ENCODE measurements around the gene DNHD1.

The DNHD1 gene

DNA sequence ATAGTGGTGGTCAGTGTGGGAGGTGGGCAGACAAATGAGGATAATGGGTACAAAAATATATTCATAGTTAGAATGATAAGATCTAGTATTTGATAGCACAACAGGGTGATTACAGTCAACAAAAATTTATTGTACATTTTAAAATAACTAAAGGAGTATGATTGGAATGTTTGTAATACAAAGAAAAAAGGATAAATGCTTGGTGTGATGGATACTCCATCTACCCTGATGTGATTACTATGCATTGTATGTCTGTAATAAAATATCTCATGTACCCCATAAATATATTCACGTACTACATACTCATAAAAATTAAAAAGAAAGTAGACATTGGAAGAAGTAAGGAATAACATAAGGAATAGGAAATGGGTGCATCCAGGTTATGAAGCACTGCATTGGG is 90.9 kb downstream of the DNHD1 start:
- no peak for DNase-seq (ENCODE audit: low read depth in 2 of 2)

DNA sequence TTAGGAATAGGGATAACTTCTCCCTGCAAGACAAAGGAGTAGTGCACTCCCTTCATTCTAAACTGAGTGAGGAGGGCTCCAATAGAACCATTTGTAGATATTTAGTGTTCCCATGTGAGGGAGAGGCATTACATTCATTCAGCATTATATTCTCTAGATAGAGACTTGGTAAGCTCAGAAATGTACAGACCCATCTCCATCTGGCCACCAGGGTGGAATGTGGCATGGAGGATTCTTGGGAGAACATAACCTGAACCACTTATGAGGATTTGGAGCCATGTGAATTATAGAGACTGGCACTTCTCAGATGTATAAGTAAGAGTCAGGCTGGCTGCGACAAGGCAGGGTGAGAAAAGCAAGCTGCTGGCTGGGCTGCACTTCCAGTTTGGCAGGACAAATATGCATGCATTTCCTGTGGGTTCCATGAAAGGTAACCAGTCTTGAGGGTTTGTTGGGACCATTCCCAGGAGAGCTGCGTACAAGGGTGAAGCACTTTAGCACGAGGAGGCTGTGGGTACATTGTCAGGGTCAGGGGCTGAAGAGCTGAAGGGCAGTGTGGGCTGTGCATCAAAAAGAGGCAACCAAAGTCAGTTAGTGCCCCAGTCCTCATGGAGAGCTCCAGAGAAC is 97.2 kb downstream of the DNHD1 start:
- DNase-seq (ENCODE audit: low read depth in 2 of 2) = no peak

DNA sequence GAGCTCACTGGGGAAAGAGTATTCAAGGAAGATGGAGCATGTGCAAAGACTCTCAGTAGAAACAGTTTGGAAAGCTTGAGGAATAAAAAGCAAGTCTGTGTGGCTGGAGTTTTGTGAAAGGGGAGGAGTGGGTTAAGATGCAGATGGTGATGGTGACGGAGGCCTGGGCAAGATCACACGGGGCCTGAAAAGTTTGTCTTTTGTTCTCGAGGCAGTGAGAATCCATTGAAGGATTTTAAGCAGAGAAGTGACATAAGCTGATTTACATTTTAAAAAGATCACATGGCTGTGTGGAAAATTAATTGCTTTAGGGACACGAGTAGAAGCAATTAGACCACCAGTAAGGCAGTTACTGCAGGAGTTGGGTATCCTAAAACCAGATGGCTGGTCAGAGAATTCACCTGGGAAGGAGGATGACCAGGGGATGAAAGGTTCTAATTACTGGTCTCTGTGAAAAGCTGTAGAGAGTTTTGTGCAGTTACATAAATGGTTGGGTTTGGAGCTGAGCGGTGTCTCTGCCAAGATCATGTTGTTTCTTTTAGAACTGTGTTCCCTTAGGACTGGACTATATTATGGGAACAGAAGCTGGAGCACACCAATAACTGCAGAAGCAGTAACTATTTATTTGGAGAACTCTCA is 99.3 kb downstream of the DNHD1 start:
- no peak for DNase-seq (ENCODE audit: low read depth in 2 of 2)

DNA sequence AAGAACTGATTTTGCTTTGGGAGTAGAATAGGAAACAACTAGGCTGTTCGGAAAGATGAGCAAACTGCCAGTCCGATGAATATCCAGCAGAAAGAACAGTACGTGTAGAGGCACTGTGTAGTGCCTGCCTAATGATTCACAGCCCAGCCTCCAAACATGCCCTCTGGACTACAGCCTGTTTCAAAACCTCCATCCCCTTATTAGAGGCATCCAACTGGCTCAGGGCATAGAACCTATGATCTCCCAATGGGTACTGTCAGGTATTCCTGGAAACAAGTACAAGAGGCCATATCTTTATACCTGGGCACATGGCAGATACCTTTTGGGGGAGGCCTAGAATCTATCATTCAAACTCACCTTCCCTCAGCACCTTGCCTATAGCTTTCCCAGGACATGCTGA is 101.5 kb downstream of the DNHD1 start:
- DNase-seq (ENCODE audit: low read depth in 2 of 2) = no peak

- no peak for DNase-seq (ENCODE audit: low read depth in 2 of 2)
Observed at GRCh38 chr11:6599449-6599848, 102.4 kb downstream of the DNHD1 start.

GRCh38 chr11:6599881-6600390 is 102.9 kb downstream of the DNHD1 start:
- DNase-seq (ENCODE audit: low read depth in 2 of 2) = no peak

DNA sequence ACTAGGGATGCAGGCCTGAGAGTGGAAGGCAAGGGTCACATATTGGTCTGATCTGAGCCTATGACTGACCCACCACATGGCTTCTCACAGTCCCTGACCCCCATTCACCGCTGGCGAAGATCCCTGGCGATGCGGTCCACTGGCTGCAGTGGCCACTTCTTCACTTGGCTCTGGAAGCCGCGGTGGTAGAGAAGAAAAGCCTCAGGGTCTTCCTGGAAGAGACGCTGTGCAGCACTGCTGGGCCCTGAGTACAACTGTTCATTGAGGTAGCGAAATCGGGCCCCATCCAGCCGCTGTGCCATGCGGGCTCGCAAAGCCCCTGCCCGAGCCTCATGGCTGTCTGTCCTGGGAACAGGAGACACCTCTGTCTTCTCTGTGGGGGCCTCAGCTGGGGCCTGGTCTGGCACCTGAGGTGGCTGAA is 104.0 kb downstream of the DNHD1 start:
- no peak for DNase-seq (ENCODE audit: low read depth in 2 of 2)

- no peak for DNase-seq (ENCODE audit: low read depth in 2 of 2)
Observed at GRCh38 chr11:6602096-6602940, 105.2 kb downstream of the DNHD1 start.

- DNase-seq (ENCODE audit: low read depth in 2 of 2) = peak; percentile 76
Observed at GRCh38 chr11:6603287-6604080, 106.4 kb downstream of the DNHD1 start, which contains the start of the genes ILK and RRP8. TSS of gene ILK (plus strand) at chr11:6603774. CDS start at chr11:6604272, 498 bp downstream. TSS of gene RRP8 (minus strand) at chr11:6603616. CDS start at chr11:6603502, 114 bp downstream.

GRCh38 chr11:6604081-6604626 is 107.1 kb downstream of the DNHD1 start:
- DNase-seq (ENCODE audit: low read depth in 2 of 2) = no peak

DNA sequence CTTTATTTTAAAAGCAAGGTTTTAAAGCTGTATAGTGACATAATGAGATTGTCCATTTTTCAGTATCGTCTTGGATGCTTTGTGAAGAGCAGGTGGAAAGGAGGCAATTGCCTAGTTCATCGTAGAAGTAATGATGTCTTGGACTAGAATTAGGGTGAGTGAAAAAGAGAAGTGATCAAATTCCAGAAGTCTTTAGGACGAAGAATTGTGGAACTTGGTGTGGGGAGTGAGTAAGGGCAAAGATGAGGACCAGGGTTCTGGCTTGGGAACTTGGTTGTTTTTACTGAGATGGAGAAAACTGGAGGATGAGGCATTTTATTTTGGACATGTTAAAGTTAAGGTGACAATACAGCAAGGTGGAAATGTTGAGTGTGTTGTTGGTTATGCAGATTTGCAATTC is 107.7 kb downstream of the DNHD1 start:
- DNase-seq (ENCODE audit: low read depth in 2 of 2) = no peak

DNA sequence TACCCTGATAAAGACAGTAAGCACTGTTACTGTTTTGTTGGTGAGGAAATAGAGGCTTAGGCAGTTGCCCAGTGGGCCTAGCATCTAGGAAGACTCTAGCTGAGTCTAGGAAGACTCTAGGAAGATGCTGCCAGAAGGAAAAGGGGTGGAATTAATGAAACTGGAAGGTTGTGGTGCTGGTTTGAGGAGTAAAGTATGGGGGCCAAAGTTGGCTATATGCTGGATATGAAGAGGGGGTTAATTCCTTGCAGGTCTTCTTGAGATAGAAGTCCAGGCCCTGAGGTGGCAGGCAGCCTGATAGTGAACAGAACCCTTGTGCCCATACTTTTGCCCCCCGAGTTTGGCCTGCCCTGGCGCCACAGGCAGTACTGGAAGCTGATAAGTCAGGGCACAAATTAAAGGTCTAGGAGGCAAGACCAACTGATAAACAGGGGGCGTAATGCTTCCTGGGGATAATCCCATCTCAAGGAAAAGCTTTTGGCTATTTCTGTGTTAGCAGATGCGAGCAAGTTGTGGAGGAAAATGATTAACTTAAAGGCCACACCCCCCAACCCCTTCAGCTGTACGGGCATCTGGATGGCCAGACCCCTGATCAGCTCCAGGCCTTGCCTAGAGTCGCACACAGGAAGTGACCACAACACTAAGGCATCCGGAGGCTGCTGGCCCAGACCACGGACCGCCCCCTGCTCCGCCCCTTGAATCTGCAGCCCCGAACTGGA is 109.5 kb downstream of the DNHD1 start:
- no peak for DNase-seq (ENCODE audit: low read depth in 2 of 2)

DNA sequence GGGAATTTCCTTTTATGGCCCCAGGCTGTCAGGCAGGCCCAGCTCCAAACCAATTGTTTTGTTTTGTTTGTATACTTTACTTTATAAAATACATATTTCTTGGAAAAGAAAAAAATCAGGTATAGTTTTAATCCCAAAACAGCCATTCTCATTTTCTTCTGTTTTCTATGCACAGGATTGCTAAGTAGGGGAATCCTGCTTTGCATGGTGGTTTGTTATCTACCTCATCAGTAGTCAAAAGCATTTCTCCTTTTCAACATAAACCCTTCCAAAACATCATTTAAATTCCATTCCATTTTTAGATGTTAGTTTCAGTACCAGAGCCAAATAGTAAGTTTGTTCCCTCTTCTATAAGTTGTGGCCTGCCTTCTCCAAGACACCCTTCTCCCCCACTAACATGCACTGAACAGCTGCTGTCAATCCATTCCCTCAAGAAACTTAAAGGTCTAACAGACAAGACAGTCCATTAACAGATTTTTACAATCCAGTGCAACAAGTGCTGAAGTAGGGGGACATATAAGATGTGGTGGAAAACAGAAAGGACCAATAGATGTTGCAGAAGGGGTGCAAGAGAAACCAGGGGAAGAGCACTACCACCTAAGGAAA is 110.2 kb downstream of the DNHD1 start:
- no peak for DNase-seq (ENCODE audit: low read depth in 2 of 2)

- no peak for DNase-seq (ENCODE audit: low read depth in 2 of 2)
Observed at GRCh38 chr11:6608011-6608410, 110.9 kb downstream of the DNHD1 start.

DNA sequence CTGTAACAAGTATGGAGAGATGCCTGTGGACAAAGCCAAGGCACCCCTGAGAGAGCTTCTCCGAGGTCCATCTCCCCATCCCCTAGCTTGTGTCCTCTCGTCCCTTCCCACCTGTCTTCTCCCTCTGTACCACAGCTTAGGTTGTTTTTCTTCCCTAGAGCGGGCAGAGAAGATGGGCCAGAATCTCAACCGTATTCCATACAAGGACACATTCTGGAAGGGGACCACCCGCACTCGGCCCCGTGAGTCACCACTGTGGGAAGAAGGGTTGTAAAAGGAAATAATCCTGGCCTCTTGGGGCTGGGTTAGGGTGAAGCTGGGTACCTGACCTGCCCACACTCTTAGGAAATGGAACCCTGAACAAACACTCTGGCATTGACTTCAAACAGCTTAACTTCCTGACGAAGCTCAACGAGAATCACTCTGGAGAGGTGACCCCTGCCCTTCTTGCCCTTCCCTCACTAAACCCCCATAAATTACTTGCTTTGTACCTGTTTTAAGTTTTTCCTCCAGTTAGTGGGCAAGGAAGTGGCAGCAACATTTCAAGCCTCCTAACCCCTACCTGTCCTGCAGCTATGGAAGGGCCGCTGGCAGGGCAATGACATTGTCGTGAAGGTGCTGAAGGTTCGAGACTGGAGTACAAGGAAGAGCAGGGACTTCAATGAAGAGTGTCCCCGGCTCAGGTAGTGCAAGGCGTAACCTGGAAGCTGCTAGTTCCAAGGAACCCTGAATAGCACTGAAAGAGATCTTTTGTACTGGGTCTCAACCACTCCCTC is 111.8 kb downstream of the DNHD1 start:
- no peak for DNase-seq (ENCODE audit: low read depth in 2 of 2)

- no peak for DNase-seq (ENCODE audit: low read depth in 2 of 2)
Observed at GRCh38 chr11:6609502-6610015, 112.5 kb downstream of the DNHD1 start.

DNA sequence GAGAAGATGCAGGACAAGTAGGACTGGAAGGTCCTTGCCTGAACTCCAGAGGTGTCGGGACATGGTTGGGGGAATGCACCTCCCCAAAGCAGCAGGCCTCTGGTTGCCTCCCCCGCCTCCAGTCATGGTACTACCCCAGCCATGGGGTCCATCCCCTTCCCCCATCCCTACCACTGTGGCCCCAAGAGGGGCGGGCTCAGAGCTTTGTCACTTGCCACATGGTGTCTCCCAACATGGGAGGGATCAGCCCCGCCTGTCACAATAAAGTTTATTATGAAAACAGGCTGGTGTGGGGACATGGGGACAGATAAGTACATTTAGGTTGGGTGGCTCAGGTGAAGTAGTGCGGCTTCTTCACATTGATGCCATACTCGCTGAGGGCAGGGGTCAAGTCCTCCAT is 113.5 kb downstream of the DNHD1 start:
- DNase-seq (ENCODE audit: low read depth in 2 of 2) = no peak

DNA sequence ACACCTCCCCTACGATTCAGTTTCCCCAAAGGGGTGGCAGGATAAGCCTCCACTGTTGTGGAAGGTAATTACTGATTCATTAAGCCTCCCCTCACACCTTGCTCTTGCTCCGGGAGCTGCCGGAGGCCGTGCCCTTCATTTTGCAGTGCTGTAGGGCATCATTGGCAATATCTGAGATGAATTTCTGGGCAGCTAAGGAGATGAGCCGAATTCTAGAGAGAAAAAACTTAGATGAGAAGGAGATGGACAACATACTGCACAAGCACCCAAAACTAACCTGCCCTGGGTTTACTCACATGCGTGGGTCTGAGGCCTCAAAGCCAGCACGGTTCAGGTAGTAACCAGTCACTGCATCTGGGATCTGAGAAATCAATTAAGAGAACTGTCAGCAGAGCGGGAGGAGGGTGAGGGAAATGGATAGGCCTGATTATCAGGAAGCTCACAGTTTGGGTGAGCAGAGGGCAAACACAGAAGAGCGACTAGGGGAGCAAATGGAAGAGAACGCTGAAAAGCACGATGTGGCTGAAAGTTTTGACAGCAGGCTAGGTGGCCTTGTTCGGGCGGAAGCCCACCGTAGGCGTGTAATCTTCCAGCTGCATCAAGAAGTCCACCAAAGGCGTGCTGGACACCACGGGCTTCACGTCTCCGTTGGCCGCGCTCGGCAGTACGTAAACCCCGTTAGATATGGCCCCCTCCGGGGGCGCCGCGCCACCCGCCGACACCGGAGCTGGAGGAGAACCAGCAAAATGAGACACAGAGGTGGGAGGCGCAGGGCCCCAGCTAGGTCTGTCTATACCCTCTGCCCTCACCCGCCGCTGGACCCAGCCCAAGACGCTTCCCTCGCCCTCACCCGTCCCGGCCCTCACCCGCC is 114.2 kb downstream of the DNHD1 start:
- DNase-seq (ENCODE audit: low read depth in 2 of 2) = no peak

DNA sequence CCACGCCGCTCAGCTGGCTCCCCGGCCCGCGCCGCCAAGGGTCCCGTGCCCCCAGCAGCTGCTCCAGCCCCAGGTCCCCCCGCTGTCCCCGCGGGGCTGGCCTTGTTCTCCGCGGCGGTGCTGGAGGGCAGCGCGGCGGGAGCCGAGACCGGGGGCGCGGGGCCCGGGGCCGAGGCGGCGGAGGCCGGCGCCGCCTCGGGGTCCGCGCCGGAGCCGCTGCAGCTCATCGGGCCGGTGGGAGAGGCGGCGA is 114.8 kb downstream of the DNHD1 start:
- no peak for DNase-seq (ENCODE audit: low read depth in 2 of 2)
